Esophagus mucosa (tissue), 1 donor: ENCODE results near the gene MYRFL. TPM values are rescaled to one million over a fixed set of nuclear protein-coding genes. Genes with fewer than 3 reads are reported as not detected.

Source experiments
- ATAC-seq: fragments of 200-7000 bp; cut with Tn5 transposase; one replicate; pipeline ENCODE4 v1.9.1; 2020
- total RNA-seq: library from RNA; stranded (reverse); gene quantifications from one replicate; pipeline ENCODE4 v1.2.4, GENCODE V29; 2023
- donor health status: DM: yes; HTN: yes; CAD: no.

MYRFL gene
- total RNA-seq, 1 donor from 2014 or later, result not detected

GRCh38 chr12:69935651-69936100 lies 110.6 kb downstream of the MYRFL start:
- ATAC-seq, result peak; percentile 41

- ATAC-seq, result peak; percentile 59
Observed at GRCh38 chr12:69936214-69936731, 111.2 kb downstream of the MYRFL start.

GRCh38 chr12:69936766-69937165 lies 111.7 kb downstream of the MYRFL start:
- no peak for ATAC-seq

GRCh38 chr12:69947123-69947522 lies 122.1 kb downstream of the MYRFL start:
- ATAC-seq, result no peak

GRCh38 chr12:69947897-69948296 lies 122.9 kb downstream of the MYRFL start:
- no peak for ATAC-seq

GRCh38 chr12:69948851-69949250 lies 123.8 kb downstream of the MYRFL start:
- ATAC-seq, result no peak

- no peak for ATAC-seq
Observed at GRCh38 chr12:69949311-69950002, 124.4 kb downstream of the MYRFL start.

- no peak for ATAC-seq
Observed at GRCh38 chr12:69951108-69951507, 126.1 kb downstream of the MYRFL start.

GRCh38 chr12:69952890-69953289 lies 127.9 kb downstream of the MYRFL start:
- ATAC-seq, result no peak

- ATAC-seq, result no peak
Observed at GRCh38 chr12:69961246-69961645, 136.2 kb downstream of the MYRFL start.

- peak; percentile 98 for ATAC-seq
Observed at GRCh38 chr12:69966409-69966808, 141.4 kb downstream of the MYRFL start.

GRCh38 chr12:69966839-69967238 lies 141.8 kb downstream of the MYRFL start:
- ATAC-seq, result peak; percentile 99

GRCh38 chr12:69969011-69969410 lies 144.0 kb downstream of the MYRFL start:
- ATAC-seq, result no peak

- ATAC-seq, result peak; percentile 99
Observed at GRCh38 chr12:69972136-69972535, 147.1 kb downstream of the MYRFL start.

- ATAC-seq, result no peak
Observed at GRCh38 chr12:69978020-69978419, 153.0 kb downstream of the MYRFL start.

- ATAC-seq, result no peak
Observed at GRCh38 chr12:69981881-69982475, 157.0 kb downstream of the MYRFL start.

- no peak for ATAC-seq
Observed at GRCh38 chr12:69984241-69984640, 159.2 kb downstream of the MYRFL start.

- ATAC-seq, result peak; percentile 64
Observed at GRCh38 chr12:69985656-69986055, 160.6 kb downstream of the MYRFL start.

- ATAC-seq, result no peak
Observed at GRCh38 chr12:69986114-69986513, 161.1 kb downstream of the MYRFL start.

- peak; percentile 94 for ATAC-seq
Observed at GRCh38 chr12:69987579-69988091, 162.6 kb downstream of the MYRFL start.

GRCh38 chr12:69988481-69989321 lies 163.7 kb downstream of the MYRFL start:
- no peak for ATAC-seq

- no peak for ATAC-seq
Observed at GRCh38 chr12:69991690-69992288, 166.8 kb downstream of the MYRFL start.

GRCh38 chr12:69993433-69993832 lies 168.4 kb downstream of the MYRFL start:
- no peak for ATAC-seq
